Measurements from ENCODE around the gene DPH2. TPM values are rescaled to one million over a fixed set of nuclear protein-coding genes. Genes with fewer than 3 reads are reported as not detected.

The DPH2 gene
- polyA plus RNA-seq, 1 of the 3 experiments (the other 2 are of a cell fraction), result 76.9 TPM

- no peak for TF ChIP-seq GATA2 (CRISPR knock-in tag; IDR thresholded peaks at IDR 0.05)
- no peak for TF ChIP-seq CTCF (IDR thresholded peaks at IDR 0.05)
- TF ChIP-seq CHD2 (IDR thresholded peaks at IDR 0.05; ENCODE audit: low read length, partially characterized antibody), result no peak
- no peak for TF ChIP-seq SMC3 (IDR thresholded peaks at IDR 0.05; ENCODE audit: low read depth, low read length)
- no peak for TF ChIP-seq EP300 (IDR thresholded peaks at IDR 0.05; ENCODE audit: borderline replicate concordance in 1 of 2, low read depth in 1 of 2, low read length in 1 of 2)
- no peak for TF ChIP-seq RAD21 (IDR thresholded peaks at IDR 0.05; ENCODE audit: low read length)
- no peak for TF ChIP-seq EZH2phosphoT487 (IDR thresholded peaks at IDR 0.05; ENCODE audit: borderline replicate concordance, low read depth)
- TF ChIP-seq POLR2AphosphoS5 (IDR thresholded peaks at IDR 0.05; ENCODE audit: low read depth, low read length), result no peak
- no peak for TF ChIP-seq ELF1 (IDR thresholded peaks at IDR 0.05)
- no peak for TF ChIP-seq IRF3 (IDR thresholded peaks at IDR 0.05; ENCODE audit: low read depth, low read length)
- TF ChIP-seq MEF2A (IDR thresholded peaks at IDR 0.05; ENCODE audit: borderline replicate concordance, low read depth), result no peak
- Histone ChIP-seq H3K36me3 (replicated peaks in 1 of 2; ENCODE audit: control insufficient read depth in 1 of 2, insufficient read depth in 2 of 2, low read length in 1 of 2) (peaks cover 3 to 42% of the 10 kb centered on the region in 2 experiments), H3K27me3 (ENCODE audit: insufficient read depth) (no peaks in the 10 kb centered on the region), H3K4me2 (peak overlapping the region; percentile 95; the same call in 1 of the 2 replicates), H4K20me1 (ENCODE audit: insufficient read depth) (peaks cover 10% of the 10 kb centered on the region), H3K79me2 (ENCODE audit: insufficient read depth) (peaks cover 35% of the 10 kb centered on the region), H3K9ac (no peak overlapping the region), H3K4me1 (ENCODE audit: control insufficient read depth in 1 of 2, insufficient read depth in 2 of 2, low read depth in 1 of 2, low read length in 1 of 2) (peaks cover 8 to 34% of the 10 kb centered on the region in 2 experiments; a peak in 1 of 4 replicates), H3F3A (replicated peaks; ENCODE audit: insufficient read depth) (peaks cover 14% of the 10 kb centered on the region), H3K9me2 (no peaks in the 10 kb centered on the region), H3K27ac (ENCODE audit: low read depth in 2 of 2, low read length in 1 of 2) (no peak overlapping the region; a peak in 1 of 4 replicates), H2AFZ (ENCODE audit: low read depth) (no peak overlapping the region), H3K4me3 (ENCODE audit: low read depth in 2 of 2, low read length in 1 of 2) (peak overlapping the region; percentile 98 to 100; a peak in 1 of 4 replicates), H3K9me3 (no peaks in the 10 kb centered on the region)
- POLR2A ChIA-PET, result interaction anchor here (1.4 kb wide), 1 partner anchor 9 kb away, joined by 3 read pairs; no protein-coding TSS in a partner anchor
- CTCF ChIA-PET, result interaction anchor here (0.9 to 1.7 kb wide), 3 partner anchors 36 to 221 kb away, joined by 3 to 5 read pairs (median 3); no protein-coding TSS in a partner anchor
- DNase-seq, result no peak
- 97% methylated on average over 13 of the region's 17 CpGs for WGBS (ENCODE audit: low lambda C conversion rate)
Observed at GRCh38 chr1:43971336-43971980, 1.6 kb downstream of the DPH2 start.

- TF ChIP-seq RFX5 (IDR thresholded peaks at IDR 0.05; ENCODE audit: low read length) (no peak), MEF2A (IDR thresholded peaks at IDR 0.05; ENCODE audit: borderline replicate concordance, low read depth) (no peak), GABPA (IDR thresholded peaks at IDR 0.05; ENCODE audit: low read depth) (no peak)
- 63% methylated on average over 8 of the region's 9 CpGs for WGBS (ENCODE audit: low lambda C conversion rate)
- Histone ChIP-seq H3K36me3 (replicated peaks in 1 of 2; ENCODE audit: control insufficient read depth in 1 of 2, insufficient read depth in 2 of 2, low read length in 1 of 2) (peaks cover 16 to 47% of the 10 kb centered on the region in 2 experiments), H3K9ac (peak overlapping the region; percentile 84), H3K79me2 (ENCODE audit: insufficient read depth) (peaks cover 55% of the 10 kb centered on the region), H4K20me1 (ENCODE audit: insufficient read depth) (peaks cover 11% of the 10 kb centered on the region), H3K9me3 (no peaks in the 10 kb centered on the region), H3K4me1 (ENCODE audit: control insufficient read depth in 1 of 2, insufficient read depth in 2 of 2, low read depth in 1 of 2, low read length in 1 of 2) (peaks cover 8 to 48% of the 10 kb centered on the region in 2 experiments; a peak in 1 of 4 replicates), H3K4me3 (ENCODE audit: low read depth in 2 of 2, low read length in 1 of 2) (peak overlapping the region; percentile 83 to 91), H3K27ac (ENCODE audit: low read depth in 2 of 2, low read length in 1 of 2) (peak overlapping the region; percentile 20 to 93; a peak in 3 of 4 replicates), H2AFZ (ENCODE audit: low read depth) (peak overlapping the region; percentile 88), H3F3A (replicated peaks; ENCODE audit: insufficient read depth) (peaks cover 11% of the 10 kb centered on the region), H3K27me3 (ENCODE audit: insufficient read depth) (no peaks in the 10 kb centered on the region), H3K9me2 (no peaks in the 10 kb centered on the region), H3K4me2 (peak overlapping the region; percentile 98)
- ChIA-PET CTCF (interaction anchor here (1.1 to 2.7 kb wide), 8 partner anchors 17 to 211 kb away, joined by 3 to 15 read pairs (median 6); partner anchors contain the start of genes CCDC24 and IPO13), POLR2A (interaction anchor here (1.7 kb wide), 1 partner anchor 18 kb away, joined by 3 read pairs; the partner anchor contains the start of gene CCDC24)
- no peak for DNase-seq
Observed at GRCh38 chr1:43973981-43974442, 4.2 kb downstream of the DPH2 start.

Measured in SK-N-SH (cell line).